ENCODE data around the gene KRTAP5-11.

Gene KRTAP5-11

DNA sequence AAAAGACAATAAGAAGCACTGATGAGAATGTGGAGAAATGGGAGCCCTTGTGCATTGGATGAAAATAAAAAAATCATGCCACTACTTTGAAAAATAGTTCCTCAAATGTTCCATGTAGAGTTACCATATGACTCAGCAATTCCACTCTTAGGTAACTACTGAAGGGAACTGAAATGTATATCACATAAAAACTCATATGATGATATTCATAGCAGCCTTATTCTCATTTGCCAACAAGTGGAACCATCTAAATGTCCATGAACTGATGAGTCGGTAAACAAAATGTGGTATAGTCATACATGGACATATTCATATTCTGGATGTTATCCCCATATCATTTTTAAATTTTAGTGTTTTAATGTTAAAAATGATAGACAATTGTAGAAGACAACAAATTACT is 31.0 kb downstream of the KRTAP5-11 start:
- no peak overlapping the region for H3K27ac ChIP-seq
- TF ChIP-seq, protein P1, sequence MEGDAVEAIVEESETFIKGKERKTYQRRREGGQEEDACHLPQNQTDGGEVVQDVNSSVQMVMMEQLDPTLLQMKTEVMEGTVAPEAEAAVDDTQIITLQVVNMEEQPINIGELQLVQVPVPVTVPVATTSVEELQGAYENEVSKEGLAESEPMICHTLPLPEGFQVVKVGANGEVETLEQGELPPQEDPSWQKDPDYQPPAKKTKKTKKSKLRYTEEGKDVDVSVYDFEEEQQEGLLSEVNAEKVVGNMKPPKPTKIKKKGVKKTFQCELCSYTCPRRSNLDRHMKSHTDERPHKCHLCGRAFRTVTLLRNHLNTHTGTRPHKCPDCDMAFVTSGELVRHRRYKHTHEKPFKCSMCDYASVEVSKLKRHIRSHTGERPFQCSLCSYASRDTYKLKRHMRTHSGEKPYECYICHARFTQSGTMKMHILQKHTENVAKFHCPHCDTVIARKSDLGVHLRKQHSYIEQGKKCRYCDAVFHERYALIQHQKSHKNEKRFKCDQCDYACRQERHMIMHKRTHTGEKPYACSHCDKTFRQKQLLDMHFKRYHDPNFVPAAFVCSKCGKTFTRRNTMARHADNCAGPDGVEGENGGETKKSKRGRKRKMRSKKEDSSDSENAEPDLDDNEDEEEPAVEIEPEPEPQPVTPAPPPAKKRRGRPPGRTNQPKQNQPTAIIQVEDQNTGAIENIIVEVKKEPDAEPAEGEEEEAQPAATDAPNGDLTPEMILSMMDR (IDR thresholded peaks at IDR 0.05) = no peak
- TF ChIP-seq ZFX (IDR thresholded peaks at IDR 0.05; ENCODE audit: borderline replicate concordance) = no peak

DNA sequence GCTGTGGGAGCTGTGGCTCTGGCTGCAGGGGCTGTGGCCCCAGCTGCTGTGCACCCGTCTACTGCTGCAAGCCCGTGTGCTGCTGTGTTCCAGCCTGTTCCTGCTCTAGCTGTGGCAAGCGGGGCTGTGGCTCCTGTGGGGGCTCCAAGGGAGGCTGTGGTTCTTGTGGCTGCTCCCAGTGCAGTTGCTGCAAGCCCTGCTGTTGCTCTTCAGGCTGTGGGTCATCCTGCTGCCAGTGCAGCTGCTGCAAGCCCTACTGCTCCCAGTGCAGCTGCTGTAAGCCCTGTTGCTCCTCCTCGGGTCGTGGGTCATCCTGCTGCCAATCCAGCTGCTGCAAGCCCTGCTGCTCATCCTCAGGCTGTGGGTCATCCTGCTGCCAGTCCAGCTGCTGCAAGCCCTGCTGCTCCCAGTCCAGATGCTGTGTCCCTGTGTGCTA is 33.9 kb downstream of the KRTAP5-11 start:
- TF ChIP-seq ZFX (IDR thresholded peaks at IDR 0.05; ENCODE audit: borderline replicate concordance) = no peak
- TF ChIP-seq, protein P1 (IDR thresholded peaks at IDR 0.05) = no peak
- no peak overlapping the region for H3K27ac ChIP-seq

DNA sequence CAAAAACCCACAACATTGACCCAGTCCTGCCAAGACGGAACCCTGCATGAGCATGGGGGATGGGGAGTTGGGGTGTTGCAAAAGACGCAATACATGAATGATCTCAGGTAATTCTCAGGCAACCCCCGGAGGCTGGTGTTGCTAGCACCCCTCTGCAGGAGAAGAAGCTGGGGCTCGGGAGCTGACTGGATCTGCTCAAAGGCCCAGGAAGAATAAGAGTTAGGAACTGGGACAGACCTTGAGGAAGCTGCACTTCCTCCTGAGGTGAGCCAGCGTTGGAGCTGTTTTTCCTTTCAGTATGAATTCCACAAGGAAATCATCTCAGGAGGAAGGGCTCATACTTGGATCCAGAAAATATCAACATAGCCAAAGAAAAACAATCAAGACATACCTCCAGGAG is 34.6 kb downstream of the KRTAP5-11 start, which contains the start of gene KRTAP5-9:
TSS of gene KRTAP5-9 (plus strand) at position 301 of the 400 bp plus-strand sequence. CDS start 238 bp downstream, outside the sequence.
- H3K27ac ChIP-seq = no peak within 1 kb of the TSS
- TF ChIP-seq ZFX (IDR thresholded peaks at IDR 0.05; ENCODE audit: borderline replicate concordance) = no peak
- TF ChIP-seq, protein P1 (IDR thresholded peaks at IDR 0.05) = no peak

DNA sequence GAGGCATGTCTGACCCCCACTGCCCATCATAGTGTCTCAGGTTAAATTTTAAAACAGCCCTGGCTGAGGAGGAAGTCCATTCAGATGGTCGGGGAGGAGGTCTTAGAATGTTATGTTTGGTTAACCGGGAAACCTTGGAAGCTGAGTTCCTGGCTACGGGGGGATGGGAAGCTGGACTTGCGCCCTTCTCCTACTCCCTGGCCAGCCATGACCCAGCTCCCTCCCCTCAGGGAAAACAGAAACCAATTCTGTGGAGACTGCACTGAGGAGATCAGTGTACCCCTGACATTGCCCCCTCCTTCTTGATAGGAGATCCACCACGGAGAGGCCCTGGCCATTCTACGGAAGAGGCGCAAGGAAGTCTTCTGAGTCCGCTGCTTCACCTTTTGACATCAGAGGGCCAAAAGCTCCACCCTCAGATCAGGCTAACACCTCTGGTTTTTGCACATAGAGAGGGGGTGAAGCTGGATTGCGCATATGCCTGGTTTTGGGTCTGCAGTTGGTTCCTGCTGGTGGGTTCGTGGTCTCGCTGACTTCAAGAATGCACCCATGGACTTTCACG is 37.2 kb downstream of the KRTAP5-11 start:
- TF ChIP-seq ZFX (IDR thresholded peaks at IDR 0.05; ENCODE audit: borderline replicate concordance) = no peak
- TF ChIP-seq, protein P1 (IDR thresholded peaks at IDR 0.05) = no peak
- H3K27ac ChIP-seq = no peak overlapping the region

DNA sequence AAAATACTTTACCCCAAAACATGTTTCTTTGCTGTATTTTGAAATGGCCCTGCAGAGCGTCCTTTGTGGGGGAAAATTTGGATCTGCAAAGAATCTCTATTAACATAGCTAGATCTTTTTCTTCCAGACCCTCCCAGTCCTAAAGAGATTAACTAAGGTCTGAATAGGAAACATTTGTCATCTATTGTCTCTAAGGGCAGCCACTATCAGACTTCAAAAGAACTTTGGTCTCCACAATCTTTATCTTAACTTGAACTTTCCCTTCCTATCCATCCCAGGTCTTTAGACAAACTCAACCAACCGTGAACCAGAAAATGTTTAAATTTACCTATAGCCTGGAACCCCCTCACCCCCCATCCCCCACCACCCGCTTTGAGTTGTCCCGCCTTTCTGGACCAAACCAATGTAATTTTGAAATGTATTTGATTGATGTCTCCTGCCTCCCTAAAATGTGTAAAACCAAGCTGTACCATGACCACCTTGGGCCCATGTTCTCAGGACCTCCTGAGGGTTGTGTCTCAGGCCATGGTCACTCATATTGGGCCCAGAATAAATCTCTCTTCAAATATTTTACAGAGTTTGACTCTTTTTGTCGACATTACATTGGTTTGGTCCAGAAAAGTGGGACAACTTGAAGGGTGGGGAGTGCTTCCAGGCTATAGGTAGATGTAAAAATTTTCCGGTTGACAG is 38.0 kb downstream of the KRTAP5-11 start:
- no peak for TF ChIP-seq ZFX (IDR thresholded peaks at IDR 0.05; ENCODE audit: borderline replicate concordance)
- TF ChIP-seq, protein P1 (IDR thresholded peaks at IDR 0.05) = no peak
- no peak overlapping the region for H3K27ac ChIP-seq

DNA sequence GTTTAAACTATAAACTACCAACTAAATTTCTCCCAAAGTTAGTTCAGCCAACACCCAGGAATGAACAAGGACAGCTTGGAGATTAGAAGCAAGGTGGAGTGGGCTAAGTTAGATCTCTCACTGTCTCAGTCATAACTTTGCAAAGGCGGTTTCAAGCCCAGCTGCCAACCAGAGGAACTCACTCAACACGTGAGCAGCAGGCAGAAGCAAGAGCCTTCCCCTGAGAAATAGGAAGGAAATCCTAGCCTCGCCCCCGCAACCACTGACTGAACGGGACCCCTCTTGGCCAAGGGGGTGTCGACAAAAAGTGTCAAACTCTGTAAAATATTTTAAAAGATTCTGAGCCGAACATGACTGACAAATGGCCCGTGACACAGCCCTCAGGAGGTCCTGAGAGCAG is 38.8 kb downstream of the KRTAP5-11 start:
- H3K27ac ChIP-seq = no peak overlapping the region
- TF ChIP-seq ZFX (IDR thresholded peaks at IDR 0.05; ENCODE audit: borderline replicate concordance) = no peak
- TF ChIP-seq, protein P1 (IDR thresholded peaks at IDR 0.05) = no peak

All from 22Rv1 (cell line).